Measurements from ENCODE around the gene MBNL1. TPM values are rescaled to one million over a fixed set of nuclear protein-coding genes. Genes with fewer than 3 reads are reported as not detected.

Gene MBNL1
- total RNA-seq, 1 donor, result 465 TPM

GRCh38 chr3:152287898-152288576 lies 19.3 kb downstream of the MBNL1 start:
- DNase-seq (ENCODE audit: low read depth), result no peak
- no peak for TF ChIP-seq CTCF (IDR thresholded peaks at IDR 0.05; ENCODE audit: insufficient read depth, low read length)
- H3K4me3 ChIP-seq (ENCODE audit: low read depth, low read length), result no peak overlapping the region

GRCh38 chr3:152288681-152289080 lies 20.0 kb downstream of the MBNL1 start:
- DNase-seq (ENCODE audit: low read depth), result no peak
- no peak overlapping the region for H3K4me3 ChIP-seq (ENCODE audit: low read depth, low read length)
- TF ChIP-seq CTCF (IDR thresholded peaks at IDR 0.05; ENCODE audit: insufficient read depth, low read length), result no peak

DNA sequence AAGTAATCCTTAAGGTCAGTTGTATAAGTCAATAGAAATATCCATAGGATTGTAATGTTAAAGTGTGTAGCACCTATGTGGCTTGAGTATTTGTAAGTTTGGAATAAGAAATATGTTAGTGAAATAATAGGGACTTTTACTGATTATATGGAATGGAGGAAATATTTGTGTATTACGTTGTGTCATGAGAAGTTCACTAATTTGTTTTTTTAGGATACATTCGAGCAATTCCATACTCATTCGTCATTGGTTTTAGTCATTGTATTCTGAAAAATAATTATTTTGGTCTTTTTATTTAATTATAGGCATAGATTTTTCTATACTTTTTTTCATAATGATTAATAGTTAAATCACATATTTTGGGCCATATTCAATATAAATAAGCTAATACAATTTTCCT lies 21.0 kb downstream of the MBNL1 start:
- no peak for DNase-seq (ENCODE audit: low read depth)
- H3K4me3 ChIP-seq (ENCODE audit: low read depth, low read length), result no peak overlapping the region
- no peak for TF ChIP-seq CTCF (IDR thresholded peaks at IDR 0.05; ENCODE audit: insufficient read depth, low read length)

- H3K4me3 ChIP-seq (ENCODE audit: low read depth, low read length), result no peak overlapping the region
- TF ChIP-seq CTCF (IDR thresholded peaks at IDR 0.05; ENCODE audit: insufficient read depth, low read length), result no peak
- no peak for DNase-seq (ENCODE audit: low read depth)
Measured at GRCh38 chr3:152290374-152290773, 21.6 kb downstream of the MBNL1 start.

GRCh38 chr3:152291238-152291637 lies 22.5 kb downstream of the MBNL1 start:
- TF ChIP-seq CTCF (IDR thresholded peaks at IDR 0.05; ENCODE audit: insufficient read depth, low read length), result no peak
- DNase-seq (ENCODE audit: low read depth), result no peak
- H3K4me3 ChIP-seq (ENCODE audit: low read depth, low read length), result no peak overlapping the region

DNA sequence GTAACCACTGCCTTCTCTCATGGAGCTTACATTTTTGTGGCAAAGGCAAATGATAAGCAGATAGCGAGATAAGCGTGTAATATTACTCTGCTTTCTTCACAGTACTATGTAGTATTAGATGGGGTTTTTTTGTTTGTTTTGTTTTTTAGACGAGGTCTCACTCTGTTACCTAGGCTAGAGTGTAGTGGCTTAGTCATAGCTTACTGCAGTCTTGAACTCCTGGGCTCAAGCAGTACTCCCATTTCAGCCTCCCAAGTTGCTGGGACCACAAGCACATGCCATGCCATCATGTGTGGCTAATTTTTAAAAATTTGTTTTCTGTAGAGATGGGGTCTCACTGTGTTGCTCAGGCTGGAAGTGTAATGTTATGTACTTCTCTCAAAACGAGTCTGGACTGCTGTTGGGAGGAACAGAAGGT lies 22.9 kb downstream of the MBNL1 start:
- no peak for DNase-seq (ENCODE audit: low read depth)
- no peak for TF ChIP-seq CTCF (IDR thresholded peaks at IDR 0.05; ENCODE audit: insufficient read depth, low read length)
- H3K4me3 ChIP-seq (ENCODE audit: low read depth, low read length), result no peak overlapping the region

DNA sequence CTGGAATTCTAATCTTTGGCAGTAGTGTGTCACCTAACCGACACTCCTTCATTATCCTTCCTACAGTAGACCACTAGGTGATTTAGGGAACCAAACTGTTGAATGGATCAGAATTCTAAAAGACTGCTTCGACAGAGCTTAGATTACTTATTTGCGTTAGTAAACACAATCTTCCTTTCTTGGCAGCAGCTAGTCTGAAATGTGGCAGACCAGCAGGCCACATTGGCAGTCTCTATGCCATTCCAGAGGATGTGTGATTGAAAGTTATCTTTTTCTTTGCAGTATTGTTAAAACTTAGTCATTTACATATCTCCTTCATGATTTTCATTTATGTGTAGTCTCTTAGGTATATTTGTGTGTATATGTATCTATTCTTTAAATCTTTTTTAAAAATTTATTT lies 23.6 kb downstream of the MBNL1 start:
- no peak for TF ChIP-seq CTCF (IDR thresholded peaks at IDR 0.05; ENCODE audit: insufficient read depth, low read length)
- DNase-seq (ENCODE audit: low read depth), result no peak
- H3K4me3 ChIP-seq (ENCODE audit: low read depth, low read length), result no peak overlapping the region

All from fibroblast of the aortic adventitia (primary cell).